ENCODE data around the gene OSTF1.

Gene OSTF1

GRCh38 chr9:75087824-75088645, at the start of gene OSTF1, which contains the start of gene NMRK1:
TSS of gene OSTF1 (plus strand) at chr9:75088514. CDS start at chr9:75088693, 179 bp downstream.
TSS of gene NMRK1 (minus strand) at chr9:75088155. CDS start at chr9:75083115, 5,040 bp downstream.
- DNase-seq (ENCODE audit: low read depth), result peak; percentile 96

DNA sequence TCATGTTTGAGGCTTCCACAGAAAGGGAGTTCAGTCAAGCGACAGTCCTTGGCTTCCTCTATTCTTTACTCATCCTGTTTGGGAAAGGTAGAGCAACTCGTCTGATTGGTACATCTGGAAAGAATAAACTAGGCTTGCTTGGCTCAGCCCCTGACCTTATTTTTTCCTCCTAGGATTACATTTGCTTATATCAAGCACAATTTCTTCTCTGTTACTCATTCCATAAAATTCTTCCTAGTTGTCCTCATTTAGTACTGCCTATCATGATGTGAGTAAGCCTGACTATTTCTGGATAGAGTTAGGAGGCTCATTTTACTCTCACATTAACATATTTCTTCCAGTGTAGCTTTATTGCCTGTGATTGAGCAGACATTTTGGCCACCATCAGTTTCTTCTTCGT, 49.3 kb upstream of the OSTF1 start:
- no peak for DNase-seq (ENCODE audit: low read depth)

- DNase-seq (ENCODE audit: low read depth), result no peak
Observed at GRCh38 chr9:75039801-75040200, 48.5 kb upstream of the OSTF1 start.

- DNase-seq (ENCODE audit: low read depth), result no peak
Observed at GRCh38 chr9:75041041-75041440, 47.3 kb upstream of the OSTF1 start.

DNA sequence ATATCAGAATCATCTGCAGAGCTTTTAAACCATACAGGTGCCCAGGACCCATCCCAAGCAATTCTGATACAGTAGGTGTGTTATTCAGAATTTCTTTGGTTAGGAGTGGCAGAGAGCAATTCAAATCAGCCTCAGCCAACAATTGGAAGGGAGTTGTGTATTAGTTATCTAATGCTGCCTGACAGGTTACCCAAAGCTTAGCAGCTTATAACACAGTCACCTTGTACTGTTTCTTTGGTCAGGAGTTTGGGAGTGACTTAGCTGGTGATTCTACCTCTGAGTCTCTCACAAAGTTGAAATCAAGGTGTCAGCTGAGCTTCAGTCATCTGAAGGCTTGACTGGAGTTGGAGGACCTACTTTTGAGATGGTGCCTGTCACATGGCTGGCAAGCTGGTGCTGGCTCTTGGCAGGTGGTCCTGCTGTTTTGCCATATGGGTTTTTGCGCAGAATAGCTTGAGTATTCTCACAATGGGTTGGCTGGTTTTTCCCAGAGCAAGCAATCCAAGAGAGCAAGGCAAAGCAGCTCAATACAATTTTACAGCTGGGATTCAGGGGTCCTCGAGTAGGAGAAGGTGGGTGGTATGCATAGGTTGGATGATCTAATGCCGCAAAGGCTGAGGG, 41.5 kb upstream of the OSTF1 start:
- DNase-seq (ENCODE audit: low read depth), result no peak

DNA sequence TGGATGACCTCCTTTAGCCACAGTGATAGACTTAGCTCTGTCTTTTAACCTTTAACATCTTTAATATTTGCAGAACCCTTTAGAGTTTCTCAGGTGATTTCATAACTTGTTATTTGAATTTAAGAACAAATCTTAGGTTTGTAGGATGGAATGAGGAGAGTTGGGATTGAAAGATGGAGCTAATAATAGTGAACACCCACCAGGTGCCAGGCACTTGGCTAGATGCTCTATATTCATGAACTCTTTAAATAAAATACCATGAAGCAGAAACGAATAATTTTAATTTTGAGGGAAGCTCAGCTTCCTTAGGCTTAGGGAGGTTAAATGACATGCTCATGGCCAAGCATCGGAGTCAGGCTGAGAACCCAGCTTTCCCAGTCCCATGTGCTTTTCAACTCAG, 40.8 kb upstream of the OSTF1 start:
- DNase-seq (ENCODE audit: low read depth), result no peak

DNA sequence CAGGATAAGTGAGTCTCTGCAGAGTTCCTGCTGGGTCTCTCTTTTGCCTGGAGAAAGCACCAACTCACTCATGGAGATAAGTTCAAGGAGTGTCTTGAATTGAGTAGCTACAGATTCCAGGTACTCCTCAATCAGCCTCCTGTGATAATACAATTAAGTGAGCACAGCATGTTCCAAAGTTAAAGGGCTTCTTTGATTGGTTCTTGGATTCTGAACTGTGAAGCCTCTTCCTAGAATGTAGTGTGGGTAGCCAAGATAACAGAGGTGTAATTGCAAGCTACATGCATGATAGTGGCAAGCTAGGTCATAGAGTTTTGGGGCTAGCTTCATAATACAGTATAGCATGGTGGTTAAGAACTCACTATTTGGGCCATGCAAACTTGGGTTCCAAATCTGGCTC, 37.0 kb upstream of the OSTF1 start:
- no peak for DNase-seq (ENCODE audit: low read depth)

DNA sequence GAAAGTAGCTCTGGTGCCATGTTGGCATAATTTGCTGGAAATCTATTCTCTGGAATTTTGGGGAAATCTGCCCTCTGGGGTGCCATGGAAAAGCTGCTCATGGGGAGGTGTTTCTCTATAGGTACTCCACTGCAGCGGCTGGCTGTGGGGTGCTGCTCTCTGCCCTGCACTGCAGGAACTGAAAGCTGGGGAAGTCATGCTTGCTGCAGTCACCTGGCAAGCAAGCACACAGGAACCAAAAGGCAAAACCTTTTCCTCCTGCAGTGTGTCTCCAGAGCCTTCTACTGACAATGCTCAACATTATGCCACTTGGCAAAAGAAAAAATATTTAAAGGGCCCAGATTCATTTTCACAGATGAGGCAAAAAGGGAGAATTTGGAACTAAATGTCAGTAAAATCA, 34.4 kb upstream of the OSTF1 start:
- DNase-seq (ENCODE audit: low read depth), result no peak

- DNase-seq (ENCODE audit: low read depth), result no peak
Observed at GRCh38 chr9:75054368-75055001, 33.8 kb upstream of the OSTF1 start.

GRCh38 chr9:75061169-75061568, 27.1 kb upstream of the OSTF1 start:
- no peak for DNase-seq (ENCODE audit: low read depth)

DNA sequence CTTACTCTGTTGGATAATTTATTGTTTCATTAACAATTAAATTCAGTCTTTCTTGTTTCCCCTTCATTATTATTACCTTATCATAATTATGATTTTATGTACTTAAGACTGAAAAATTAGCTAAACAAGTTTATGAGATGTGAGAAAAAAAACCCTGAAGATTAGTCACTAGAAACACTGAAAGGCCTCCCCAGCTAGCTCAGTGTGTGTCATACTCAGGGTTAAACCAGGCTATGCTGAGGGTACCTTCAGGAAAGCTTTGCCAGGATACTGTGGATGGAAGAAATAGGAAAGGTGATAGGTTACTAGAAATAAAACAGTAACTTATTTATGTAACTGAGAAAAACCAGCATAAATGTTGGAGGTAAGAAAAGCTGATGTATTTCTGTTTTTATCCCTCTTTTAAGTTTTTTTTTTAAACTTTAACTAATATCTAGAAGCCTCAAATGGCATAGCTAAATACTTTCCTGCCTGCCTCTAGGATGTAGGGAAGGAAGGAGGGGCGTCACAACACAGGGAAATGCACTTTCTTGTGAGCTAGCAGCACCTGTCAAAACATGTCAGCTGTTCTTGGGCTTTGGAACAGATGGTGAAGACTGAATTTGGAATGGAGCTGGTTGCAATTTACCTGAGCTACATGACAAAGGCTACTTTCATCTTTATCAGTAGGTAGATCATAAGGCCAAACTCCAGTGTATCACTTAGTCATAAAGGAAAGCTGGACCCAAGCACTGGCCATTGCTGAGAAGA, 24.6 kb upstream of the OSTF1 start:
- no peak for DNase-seq (ENCODE audit: low read depth)

DNA sequence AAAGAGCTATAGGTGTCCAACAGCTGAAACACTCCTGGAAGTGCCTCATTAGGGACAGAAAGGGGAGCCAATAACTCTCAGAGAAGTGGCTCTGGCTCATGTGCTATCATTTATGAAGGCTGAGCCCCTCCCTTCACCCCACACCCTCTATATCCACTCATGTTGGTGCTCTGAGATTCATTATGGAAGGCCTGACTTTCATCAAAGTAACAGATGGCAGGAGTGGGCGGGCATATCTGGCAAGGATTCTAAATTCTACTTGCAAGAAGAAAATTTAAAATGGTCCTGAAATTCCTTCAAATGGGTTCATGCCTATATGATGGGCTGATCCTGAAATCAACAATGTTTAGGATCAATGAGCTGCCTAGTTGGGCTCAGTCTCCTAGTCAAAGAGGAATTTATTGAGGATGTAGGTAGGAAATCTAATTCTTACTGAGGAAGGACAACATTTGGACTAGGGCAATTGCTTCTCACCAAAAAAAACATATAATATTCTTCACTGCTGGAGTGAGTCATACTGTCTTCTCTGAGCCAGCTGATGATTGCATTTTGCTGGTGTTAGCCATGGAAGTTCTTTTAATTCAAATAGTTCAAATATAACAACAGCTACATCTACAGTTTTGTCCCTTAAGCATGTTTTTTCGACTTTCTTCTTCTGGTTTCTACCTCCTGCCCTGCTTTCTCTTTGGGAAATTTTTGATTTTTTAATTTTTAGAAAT, 23.8 kb upstream of the OSTF1 start:
- DNase-seq (ENCODE audit: low read depth), result no peak

DNA sequence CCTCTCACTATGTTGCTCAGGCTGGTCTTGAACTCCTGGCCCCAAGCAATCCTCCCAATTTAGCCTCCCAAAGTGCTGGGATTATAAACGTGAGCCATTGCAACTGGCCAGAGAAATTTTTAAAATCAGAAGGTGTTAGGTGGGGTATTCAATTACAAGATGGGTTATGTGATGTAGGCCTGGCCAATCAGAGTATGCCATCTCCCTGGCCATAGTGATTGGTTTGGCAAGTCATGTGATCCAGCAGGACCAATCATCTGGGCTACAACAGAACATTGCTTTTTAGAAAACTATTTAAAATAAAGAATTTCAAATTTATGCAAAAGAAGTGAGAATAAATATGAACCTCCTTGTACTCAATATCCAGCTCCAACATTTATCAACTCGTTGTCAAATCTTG, 22.8 kb upstream of the OSTF1 start:
- no peak for DNase-seq (ENCODE audit: low read depth)

GRCh38 chr9:75067894-75068293, 20.4 kb upstream of the OSTF1 start:
- DNase-seq (ENCODE audit: low read depth), result no peak

- DNase-seq (ENCODE audit: low read depth), result no peak
Observed at GRCh38 chr9:75069171-75069570, 19.1 kb upstream of the OSTF1 start.

DNA sequence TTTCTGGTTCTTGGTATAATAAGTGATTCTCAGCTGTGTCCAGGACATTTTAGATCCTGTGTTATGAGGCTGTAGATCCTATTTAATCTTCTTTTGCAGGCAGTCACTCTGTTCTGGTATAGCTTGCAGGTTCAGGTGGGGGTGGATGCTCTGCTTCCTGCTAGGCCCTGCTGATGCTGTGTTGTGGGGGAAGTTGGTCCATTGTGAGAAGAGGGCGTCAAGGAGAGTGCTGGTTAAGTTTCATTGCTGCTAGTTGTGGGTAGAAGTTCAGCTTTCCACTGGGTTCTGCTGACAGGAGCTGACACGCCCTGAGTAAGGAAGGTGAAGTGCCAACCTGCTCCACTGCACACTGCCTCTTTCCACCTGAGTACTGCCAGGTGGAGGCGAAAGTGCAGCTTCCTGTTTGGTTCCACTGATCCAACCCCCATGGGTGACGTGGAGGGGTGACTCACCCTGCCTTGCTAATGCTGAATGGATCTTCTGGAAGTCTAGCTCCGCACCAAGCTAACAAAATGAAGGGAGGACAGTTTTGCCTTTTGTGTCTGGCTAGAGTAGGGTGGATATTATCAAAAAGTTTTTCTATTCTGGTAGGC, 16.7 kb upstream of the OSTF1 start:
- peak; percentile 53 for DNase-seq (ENCODE audit: low read depth)

DNA sequence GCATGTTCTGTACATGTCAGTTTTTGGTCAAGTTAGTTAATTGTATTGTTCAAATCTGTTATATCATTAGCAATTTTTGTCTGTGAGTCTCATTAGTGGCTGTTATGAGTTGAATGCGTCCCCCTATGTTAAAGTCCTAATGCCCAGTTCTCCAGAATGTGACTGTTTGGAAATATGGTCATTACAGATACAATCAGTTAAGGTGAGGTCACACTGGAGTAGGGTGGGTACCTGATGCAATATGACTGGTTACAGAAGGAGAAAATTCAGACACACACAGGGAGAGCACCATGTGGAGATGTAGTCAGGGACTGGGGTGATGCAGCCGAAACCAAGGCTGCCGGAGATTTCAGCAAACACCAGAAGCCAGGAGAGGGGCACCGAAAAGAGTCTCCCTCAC, 15.4 kb upstream of the OSTF1 start:
- DNase-seq (ENCODE audit: low read depth), result no peak

- no peak for DNase-seq (ENCODE audit: low read depth)
Observed at GRCh38 chr9:75081632-75082031, 6.7 kb upstream of the OSTF1 start.

DNA sequence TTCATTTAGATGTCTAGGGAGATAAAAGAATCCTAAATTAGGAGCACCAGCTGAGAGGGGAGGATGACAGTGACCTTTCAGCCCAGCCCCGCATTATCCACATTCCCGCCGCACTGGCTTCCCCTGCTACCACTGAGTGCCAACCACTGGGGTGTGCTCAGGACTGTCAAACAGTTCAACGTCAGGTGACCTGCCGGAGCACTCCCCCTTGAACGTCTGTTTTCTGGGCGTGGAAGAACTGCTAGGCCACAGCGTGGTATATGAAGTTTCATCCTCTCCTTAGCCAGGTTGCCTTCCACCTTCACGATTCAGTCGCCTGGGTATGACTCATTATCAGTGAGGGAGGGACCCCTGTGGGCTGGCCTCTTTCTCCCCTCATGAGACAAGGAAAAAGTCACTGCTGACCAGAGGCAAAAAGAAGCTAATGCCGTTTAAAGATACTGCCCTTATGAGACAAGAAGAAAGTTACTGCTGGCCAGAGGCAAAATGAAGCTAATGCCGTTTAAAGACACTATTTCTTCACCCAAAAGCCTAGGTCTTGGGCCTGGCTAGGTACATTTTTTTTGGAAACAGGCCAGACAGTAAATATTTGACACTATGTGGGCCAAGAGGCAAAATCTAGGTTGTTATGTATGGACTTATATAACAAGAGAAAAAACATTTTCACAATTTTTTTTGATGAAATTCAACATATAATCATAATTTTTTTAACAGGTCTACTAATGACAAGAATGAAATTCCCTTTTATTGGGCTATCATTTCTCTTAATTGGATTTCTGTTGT, 4.9 kb upstream of the OSTF1 start:
- DNase-seq (ENCODE audit: low read depth), result no peak

- DNase-seq (ENCODE audit: low read depth), result no peak
Observed at GRCh38 chr9:75084081-75084672, 4.1 kb upstream of the OSTF1 start.
